Stimulated activated CD8-positive, alpha-beta memory T cell treated with anti-CD3 and anti-CD28 coated beads, Interleukin-12 subunit alpha, Interleukin-12 subunit beta, amount 100 ng/mL, for 1 hour (primary cell): Measurements from ENCODE around the gene APOL2.
"Not testable (repeated sequence)": the region's sequence is repeated elsewhere in the genome, so short reads cannot be mapped to it uniquely, and the experiment has no call there.

Source experiments
- DNase-seq: peaks from one replicate; pipeline ENCODE4 v3.0.0-alpha.2; 2020; ENCODE audit warnings: low read depth

APOL2 gene

DNA sequence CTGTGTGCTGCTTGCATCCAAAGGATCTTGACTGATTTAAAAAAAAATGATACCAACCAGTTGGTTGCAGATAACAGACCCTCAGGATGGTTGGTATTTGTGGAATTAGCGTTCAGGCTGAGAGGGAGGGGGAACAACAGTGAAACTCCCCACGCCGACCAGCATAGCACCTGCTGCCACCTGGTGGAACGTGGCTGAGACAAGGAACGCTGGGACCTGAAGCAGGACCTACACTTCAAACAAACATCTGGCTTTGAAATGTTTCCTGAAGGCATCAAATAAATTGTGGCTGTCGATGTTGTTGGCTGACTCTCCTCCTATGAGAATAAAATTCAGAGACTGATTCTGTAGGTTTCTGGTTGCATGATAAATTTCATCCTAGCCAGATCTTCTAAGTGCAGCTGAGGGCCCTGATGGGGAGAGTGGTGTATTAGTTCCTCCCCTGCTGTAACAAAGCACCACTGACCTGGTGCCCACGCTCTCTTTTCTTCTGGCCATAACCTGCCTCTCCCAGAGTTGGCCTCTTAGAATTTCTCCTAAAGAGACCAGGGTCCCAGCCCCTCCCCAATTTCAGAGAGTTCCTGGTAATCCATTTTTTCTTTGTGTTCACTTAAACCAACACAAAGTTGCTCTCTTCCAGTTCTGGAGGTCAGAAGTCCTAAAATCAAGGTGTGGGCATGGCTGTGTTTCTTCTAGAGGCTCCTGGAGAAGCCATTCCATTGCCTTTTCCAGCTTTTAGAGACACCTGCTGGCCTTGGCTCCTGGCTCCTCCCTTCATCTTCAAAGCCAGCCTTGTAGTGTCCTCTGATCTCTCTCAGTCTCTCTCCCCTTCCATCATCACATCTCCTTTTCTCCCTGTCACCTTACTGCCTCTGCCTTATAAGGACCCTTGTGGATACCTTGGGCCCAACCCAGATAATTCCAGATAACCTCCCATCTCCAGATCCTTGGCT, 17.3 kb downstream of the APOL2 start:
- peak; percentile 19 for DNase-seq

GRCh38 chr22:36220451-36220921, 18.8 kb downstream of the APOL2 start:
- no peak for DNase-seq

DNA sequence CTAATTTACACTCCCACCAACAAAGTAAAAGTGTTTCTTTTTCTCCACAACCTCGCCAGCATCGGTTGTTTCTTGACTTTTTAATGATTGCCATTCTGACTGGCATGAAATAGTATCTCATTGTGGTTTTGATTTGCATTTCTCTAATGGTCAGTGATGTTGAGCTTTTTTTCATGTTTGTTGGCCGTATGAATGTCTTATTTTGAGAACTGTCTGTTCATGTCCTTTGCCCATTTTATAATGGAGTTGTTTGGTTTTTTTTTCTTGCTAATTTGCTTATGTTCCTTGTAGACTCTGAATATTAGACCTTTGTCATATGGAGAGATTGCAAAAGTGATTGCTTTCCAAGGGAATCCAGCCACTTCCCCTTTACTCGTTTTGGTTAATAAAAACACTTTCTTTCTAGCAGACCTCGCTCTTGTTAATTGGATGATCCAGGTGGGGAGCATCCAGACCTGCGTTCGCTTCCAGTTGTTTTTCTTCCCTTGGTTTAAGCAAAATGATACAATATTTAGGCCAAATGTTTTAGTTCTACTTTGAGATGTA, 20.6 kb downstream of the APOL2 start:
- no peak for DNase-seq

DNA sequence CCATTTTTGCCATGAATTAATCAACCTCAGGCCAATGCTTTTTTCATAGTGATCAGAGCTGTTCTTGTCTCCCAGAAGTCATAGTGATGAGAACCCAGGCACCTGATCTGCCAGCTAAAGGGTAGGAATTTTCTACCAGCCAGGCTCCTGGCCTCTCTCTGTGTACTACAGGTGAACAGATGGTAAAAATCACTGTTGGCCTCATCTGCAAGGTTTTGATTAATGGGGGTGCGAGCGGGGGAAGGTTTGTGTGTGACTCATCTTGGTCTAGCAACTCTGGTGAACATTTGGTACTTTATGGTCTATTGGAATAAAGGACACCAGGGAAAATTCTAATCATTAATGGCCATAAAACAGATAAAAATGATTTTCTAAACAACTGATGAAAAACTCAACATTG, 23.3 kb downstream of the APOL2 start:
- no peak for DNase-seq

GRCh38 chr22:36213586-36213985, 25.7 kb downstream of the APOL2 start:
- DNase-seq, result no peak

DNA sequence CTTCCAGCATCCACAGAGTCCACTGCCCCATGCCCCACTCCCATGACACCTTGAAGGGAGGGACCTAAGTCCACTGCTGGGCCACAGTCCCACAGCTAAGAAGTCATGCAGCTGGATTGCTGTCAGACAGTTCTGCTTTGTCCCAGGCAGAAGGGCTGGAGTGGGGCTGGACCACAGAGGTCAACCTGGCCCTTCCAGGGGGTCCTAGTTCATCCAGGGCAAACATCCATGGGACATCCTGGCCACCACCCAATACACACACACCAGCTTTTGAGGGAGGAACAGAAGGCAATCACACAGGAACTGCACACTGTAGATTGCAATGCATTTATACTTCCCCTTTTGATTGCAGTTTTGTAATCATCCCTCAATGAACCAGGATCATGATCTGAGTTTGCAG, 26.4 kb downstream of the APOL2 start:
- no peak for DNase-seq

DNA sequence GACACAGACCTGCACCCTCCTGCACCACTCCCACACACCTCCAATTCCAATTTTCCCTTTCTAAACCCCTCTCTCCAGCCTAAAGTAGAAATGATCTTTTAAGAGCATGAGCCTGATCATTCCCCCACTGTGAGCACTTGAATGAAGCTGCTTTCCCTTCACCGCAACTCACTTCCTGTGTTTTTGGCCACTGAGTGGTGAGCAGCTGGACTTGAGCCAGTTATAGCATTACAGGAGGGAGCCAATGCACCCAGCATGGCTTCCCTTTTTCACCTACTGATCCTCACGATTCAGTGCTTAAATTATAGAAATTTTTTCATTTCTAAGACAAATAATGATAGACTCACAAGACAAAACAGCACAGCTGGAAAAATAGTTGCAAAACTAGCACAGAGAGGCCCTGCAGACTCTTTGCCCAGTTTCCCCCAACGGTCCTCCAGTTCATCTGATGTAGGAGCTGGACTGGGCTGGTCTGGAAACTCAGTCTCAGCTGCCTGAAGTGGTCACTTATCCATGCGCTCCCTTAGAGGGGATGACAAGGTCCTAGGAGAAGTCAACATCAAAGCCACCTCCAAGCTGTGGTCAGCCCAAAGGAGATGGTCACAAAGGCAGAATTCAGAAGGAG, 28.0 kb downstream of the APOL2 start:
- no peak for DNase-seq

GRCh38 chr22:36210224-36210623, 29.1 kb downstream of the APOL2 start:
- no peak for DNase-seq

DNA sequence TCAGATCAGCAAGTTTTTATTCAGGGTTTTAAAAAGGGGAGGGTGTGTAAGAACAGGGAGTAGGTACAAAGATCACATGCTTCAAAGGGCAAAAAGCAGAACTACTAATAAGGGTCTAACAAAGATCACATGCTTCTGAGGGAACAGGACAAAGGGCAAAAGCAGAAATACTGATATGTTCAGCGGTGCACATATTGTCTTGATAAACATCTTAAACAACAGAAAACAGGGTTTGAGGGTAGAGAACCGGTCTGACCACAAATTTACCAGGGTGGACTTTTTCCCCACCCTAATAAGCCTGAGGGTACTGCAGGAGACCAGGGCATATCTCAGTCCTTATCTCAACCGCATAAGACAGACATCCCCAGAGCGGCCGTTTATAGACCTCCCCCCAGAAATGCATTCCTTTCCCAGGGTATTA, 29.8 kb downstream of the APOL2 start:
- DNase-seq, result not testable (repeated sequence)

- DNase-seq, result no peak
Measured at GRCh38 chr22:36208914-36209313, 30.4 kb downstream of the APOL2 start.

- DNase-seq, result no peak
Measured at GRCh38 chr22:36208162-36208765, 31.1 kb downstream of the APOL2 start.

- DNase-seq, result no peak
Measured at GRCh38 chr22:36206255-36206654, 33.1 kb downstream of the APOL2 start.

DNA sequence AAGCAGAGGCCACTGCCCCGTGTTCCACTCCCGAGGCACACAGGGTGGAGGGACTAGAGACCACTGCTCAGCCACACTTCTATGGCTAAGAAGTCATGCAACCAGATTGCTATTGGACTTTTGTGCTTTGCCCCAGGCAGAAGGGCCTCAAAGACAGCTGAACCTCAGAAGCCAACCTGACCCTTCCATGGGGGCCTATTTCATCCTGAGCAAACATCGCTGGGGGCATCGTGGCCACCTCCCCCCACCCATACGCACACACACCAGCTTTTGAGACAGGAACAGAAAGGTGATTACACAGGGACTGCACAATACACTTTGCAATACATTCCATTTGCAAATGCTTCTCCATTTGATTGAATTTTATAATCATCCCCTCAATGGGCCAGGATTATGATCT, 33.8 kb downstream of the APOL2 start:
- not testable (repeated sequence) for DNase-seq

DNA sequence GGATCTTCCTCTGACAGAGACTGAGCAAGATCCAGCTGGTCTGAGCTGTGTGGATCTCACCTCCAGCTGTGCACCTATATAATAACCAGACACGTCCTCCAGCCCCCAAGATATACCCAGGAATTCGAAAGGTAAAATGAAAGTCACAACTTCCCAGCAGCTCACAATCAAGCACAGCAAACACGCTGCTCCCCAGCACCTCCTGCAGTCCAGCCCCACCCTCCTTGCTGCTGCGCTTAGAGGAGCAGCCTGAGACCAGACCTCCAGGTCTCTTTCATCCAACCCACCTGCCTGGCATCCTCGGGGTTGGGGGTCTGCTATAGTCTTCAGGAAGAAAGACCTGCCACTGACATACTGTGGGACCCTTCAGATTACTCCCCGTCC, 34.7 kb downstream of the APOL2 start:
- no peak for DNase-seq

DNA sequence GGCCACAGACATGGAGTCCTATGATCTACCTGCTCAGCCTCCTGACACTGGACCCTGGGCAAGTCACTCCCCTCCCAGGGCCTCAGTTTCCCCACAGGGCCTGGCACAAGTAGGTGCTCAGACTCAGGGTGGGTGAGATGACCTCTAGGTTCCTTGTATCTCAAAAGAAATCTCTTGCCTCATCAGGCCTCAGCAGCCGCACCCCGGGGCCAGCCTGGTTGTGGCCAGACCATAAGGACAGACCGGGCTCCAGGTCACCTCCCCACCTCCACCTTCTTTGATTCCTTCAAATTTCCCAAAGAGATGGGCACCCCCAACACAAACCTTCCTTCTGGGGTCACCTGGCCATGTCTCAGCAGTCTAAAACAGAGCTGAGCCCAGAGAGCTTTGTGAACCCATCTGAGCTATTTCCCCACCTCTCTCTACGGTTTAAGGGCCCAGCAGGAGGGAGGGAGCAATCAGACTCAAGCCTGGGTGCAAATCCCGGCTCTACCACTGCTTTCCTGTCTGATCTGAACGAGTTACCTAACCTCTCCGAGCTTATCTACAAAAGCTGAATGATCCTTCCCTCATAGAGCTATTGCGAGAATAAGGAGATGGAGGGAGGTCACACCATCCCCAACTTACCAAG, 35.2 kb downstream of the APOL2 start:
- no peak for DNase-seq

DNA sequence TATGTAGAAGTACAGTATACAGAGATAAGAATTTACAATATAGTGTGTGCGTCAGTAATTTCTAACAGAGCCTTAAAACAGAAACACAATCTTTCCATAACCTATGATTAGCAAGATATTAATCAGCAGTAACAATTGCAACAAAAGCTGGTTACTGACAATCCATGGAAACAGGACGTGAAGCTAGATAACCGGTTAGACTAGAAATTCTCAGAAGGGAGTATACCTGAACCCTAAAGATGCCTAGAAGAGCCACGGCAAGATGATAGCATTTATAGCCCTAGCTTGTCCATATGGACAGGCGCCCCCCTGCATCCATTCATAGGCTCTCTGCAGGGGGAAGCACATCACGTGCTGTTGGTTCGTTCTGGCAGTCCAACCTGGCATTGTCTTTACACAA, 35.9 kb downstream of the APOL2 start:
- DNase-seq, result not testable (repeated sequence)

GRCh38 chr22:36202906-36203305, 36.4 kb downstream of the APOL2 start:
- not testable (repeated sequence) for DNase-seq

GRCh38 chr22:36201630-36202319, 37.6 kb downstream of the APOL2 start, which contains the start of gene APOL4:
Gene APOL4 (minus strand): TSS chr22:36201809. CDS start chr22:36201734, 75 bp downstream.
- no peak for DNase-seq

DNA sequence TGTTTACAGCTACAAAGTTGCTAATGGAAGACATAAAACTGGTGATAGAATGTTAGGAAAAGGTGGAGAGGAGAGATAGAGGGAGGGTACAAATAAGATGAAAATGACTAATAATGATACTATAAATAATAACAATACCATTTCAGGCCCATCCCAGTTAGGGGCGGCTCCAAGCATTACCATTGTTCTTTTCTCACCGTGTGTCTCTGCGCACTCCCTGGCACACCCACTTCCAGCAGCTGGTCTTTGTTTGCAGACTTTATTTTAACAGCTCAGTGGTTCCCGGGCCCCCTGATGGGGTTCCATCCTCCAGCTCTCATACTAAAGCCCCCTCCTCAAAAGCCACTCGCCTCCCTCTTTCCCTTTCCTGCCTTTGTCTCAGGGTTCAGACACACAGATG, 38.3 kb downstream of the APOL2 start:
- DNase-seq, result not testable (repeated sequence)

DNA sequence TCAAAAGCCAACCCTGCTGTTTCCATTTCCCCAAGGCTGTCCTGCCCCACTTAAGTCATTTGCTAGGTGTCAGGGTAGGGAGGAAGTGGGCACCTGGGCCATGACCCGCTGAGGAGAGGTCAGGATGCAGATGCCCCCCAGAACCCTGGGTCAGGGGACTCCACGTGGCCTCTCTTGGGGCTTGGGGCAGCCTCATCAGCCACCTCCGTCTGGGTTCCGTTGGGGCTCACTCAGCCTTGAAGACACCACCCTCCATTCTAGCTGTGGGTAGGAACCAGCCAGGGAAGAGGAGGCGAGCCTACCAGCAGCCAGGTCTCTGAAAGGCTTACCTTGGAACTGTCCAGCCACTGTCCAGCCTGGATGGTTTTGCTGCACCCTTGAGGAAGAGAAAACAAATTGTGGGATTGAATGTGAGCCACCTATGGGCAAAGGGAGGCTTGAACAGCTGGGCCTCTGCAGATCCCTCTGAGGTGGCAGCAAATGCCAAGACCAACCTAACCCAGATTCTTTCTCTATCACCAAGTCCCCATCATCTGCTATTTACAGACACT, 40.3 kb downstream of the APOL2 start:
- no peak for DNase-seq

DNA sequence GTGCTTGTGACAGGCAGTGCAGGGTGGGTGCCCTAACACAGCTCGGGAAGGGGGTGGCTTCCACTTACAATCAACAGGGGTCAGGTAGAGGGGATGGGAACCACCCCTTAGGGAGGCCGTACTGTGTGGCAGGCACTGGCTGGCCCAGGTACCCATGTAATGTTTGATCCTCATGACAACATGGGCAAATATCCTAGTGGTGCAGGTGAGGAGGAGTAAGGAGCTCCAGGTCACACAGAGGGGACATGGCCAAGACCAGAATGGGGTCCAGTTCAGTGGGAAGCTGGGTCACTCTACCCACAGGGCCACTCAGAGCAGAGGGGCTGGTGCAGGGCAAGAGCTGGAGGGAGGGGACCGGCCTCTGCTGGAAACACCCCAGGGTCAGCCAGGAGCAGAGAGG, 40.8 kb downstream of the APOL2 start:
- no peak for DNase-seq
